GM19452 (cell line): Measurements from ENCODE around the gene FAM131B.
"Not testable (repeated sequence)": the region's sequence is repeated elsewhere in the genome, so short reads cannot be mapped to it uniquely, and the experiment has no call there.

Source experiments
- ATAC-seq: cut with Tn5 transposase; IDR thresholded peaks from one replicate; pipeline ENCODE4 v1.9.1; 2021; ENCODE audit not compliant: unreplicated experiment

The FAM131B gene

DNA sequence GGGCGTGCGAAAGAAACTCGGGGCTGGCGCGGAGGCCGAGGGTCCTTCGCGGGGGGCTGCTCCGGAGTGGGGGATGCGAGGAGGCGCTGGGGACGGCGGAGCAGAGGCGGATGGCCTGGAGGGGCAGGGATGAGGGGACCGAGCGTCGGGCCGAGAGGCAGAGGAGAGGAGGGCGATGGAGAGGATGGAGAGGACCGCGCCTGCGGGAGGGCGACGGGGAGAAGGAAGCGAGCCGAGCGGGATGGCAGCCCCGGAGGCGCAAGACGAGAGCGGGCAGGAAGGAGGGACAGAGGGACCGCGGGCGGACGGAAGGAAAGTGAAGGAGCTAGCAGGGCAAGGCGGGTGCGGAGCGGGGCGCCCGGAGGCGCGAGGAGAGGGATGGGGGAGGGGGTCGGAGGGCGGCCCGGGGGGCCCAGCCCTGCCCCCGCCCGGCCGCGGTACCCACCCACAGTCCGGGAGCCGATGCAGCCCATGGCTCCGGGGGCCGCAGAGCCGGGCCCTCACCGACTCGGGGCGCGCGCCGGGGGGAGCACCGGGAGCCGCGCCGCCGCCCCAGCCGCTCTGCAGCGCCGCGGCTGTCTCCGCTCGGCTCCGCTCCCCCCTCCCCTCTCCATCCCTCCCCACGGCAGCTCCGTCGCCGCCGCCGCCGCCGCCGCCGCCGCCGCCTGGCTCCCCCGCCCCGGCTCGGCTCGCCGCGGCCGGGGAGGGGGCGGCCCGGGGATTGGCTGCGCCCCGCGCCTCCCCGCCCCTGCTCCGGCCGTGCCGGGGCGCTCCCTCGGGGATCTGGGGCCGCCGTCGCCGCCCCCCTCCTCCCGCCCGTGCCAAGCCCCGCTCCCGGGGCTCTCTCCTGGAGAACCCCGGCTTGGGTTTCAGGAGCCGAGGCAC lies at the start of gene FAM131B:
Gene FAM131B (minus strand): TSS at position 583 of the 885 bp plus-strand sequence. CDS start 110 bp downstream, at position 473.
- peak; percentile 57 for ATAC-seq

DNA sequence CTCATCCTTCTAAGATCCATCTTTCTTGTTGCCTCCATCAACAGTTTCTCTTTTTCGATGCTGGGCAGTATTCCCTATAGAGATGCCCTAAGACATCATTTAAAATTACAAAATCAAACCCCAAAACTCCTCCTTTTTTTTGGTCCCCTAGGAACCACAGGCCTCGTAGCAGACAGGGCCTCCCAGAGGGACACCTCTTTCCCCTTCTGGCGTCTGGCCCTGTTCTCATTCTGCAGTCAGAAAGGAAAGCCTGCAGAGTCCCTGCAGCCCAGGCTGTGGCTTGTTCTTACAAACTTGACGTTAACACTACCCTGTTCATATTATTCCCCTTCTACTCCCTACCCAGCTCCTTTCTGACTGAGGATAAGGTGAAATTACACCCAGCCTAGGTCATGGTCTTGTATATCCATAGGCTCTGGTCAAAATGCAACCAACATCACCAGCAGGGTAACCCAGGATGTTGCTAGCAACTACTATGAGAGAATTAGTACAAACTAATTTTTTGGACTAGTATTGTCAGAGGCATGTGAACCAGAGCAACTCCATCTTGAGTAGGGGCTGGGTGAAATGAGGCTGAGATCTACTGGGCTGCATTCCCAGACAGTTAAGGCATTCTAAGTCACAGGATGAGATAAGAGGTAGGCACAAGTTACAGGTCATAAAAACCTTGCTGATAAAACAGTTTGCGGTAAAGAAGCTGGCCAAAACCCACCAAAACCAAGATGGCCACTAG lies 49.6 kb upstream of the FAM131B start:
- no peak for ATAC-seq

DNA sequence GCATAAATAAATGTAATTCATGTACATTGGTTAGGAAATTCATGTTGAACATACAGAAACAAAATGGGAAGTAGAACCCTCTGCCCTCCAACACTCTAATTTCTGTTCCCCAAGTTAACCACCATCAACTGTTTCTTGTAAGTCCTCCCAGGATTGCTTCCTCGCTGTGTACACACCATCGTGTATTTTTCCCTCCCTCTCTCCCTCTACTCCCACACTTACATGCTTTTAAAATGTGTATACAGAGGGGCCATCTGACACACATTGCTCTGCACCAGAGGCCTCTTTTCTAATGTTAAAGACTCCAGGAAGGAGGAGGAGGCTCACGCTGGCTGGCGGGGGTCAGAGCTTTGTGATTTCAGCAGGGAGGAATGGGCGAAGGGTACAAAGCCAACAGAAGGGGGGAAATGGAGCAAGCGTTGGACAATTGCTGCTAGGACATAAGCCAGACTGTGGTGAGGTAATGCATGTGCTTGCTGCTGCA lies 48.0 kb upstream of the FAM131B start:
- ATAC-seq: no peak

DNA sequence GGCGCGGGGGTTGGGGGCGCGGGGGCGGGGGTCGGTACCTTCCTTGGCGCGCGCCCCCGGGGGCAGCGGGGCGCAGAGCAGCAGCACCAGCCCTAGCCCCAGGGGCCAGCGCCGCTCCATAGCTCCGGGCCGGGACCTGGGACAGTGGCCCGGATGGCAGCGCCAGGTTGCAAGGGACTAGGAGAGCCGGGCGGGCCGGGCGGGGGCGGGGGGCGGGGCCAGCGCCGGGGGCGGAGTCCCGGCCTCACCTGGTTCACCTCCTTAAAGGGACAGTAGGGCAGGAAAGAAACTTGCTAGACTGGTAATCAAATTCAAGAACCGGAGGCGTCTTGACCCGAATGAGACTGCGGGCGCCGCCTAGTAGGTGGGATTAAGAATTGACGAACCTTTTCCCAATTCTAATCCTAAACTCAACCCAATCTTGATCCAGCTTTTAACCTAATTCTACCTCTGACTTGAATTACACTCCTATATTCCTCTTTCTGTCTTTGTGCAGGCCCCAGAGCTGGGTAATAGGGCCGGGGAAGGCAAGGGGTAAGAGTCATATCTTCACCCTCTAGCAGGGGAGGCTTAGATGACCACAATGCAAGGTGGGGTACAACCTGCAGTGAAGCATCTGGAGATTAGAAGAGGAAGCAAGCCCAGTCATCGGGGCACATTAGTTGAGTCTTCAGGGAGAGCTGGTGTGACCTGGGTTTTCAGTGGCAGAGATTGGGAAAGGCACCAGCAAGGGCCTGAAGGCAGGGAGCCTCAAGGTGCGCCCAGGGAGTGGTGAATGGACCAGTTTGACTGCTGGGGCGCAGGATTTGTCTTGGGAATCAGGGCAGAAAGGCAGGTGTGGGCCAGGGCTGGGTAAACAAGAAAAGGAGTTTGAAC lies 46.4 kb upstream of the FAM131B start, which contains the start of gene EPHA1:
Gene EPHA1 (minus strand): TSS at position 171 of the 876 bp plus-strand sequence. CDS start 51 bp downstream, at position 120.
- no peak for ATAC-seq

DNA sequence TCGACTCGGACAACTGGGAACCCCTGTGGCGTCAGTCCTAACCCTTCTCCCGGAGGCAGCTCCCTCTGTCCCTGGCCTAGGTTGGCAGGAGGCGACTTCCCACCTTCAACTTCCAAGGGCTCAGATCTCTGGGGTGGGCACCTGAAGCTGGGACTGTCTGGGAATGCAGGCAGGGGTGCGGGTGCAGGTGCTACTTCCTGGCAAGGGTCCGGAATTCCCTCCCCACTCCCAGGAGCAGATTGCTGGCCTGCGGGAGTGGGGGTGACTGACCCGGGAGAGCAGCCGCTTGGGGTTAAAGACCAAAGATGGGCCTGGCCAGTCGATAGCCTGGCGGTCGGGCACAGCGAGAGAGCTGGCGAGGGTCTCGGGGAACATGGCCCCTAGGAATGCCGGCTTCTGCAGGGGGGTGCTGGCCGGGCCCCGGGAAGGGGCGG lies 45.8 kb upstream of the FAM131B start:
- no peak for ATAC-seq

DNA sequence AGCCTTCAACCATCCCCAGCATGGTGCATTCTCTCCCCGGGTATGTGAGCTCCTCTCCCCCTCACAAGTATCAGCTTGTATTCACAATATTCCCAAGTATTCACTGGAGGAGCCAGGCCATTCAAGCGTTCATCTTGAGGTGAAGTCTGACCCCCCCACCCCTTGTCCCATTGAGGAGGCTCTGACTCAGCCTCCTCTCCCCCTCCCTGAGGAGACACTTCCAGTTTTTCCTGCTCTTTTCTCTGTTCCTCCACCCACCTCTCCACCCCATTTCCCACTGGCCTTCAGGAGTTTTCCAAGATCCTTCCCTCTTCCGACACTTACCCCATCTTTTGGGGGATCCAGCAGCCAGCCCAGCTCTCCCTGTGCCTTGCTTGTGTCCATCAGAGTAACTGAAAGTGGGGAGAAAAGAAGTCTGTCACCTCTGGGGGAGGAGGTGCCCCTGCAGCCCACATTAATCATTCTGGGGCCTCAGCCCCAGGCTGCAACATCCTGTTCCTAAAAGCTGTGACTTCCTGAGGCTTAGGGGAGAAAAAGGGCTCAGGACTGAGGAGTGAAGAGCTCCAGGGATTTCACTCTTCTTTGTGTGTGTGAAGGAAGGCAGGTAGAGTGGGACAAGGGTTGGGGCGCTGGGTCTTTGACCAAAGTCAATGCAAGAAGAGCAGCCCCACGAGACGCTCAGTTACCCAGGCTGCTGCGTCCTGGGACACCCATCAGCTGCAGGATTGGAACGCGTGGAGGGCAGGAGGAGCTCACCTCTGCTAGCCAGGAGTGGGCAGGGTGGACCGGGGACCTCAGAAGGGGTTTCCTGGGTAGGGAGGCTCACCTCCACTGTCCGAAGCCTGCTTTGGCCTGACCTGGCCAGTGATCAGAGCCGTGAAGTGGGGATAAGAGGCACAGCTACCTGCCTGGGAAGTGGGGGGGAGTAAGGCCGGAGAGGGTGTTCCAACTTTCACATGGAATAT lies 45.1 kb upstream of the FAM131B start:
- ATAC-seq: no peak

DNA sequence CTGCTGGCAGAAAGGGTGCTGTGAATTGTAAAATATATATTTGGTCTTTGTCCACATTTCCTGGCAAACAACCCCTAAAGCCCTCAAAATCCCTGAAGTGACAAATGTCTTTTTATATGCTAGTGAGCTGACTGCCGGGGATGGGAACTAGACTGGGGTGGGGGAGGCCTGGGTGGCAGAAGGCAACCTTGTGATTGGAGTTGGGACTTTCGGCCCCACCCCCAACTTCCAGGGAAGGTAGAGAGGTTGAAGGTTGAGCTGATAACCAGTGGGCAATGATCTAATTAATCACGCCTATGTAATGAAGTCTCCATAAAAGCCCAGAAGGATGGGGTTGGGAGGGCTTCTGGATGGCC lies 43.5 kb upstream of the FAM131B start:
- no peak for ATAC-seq

DNA sequence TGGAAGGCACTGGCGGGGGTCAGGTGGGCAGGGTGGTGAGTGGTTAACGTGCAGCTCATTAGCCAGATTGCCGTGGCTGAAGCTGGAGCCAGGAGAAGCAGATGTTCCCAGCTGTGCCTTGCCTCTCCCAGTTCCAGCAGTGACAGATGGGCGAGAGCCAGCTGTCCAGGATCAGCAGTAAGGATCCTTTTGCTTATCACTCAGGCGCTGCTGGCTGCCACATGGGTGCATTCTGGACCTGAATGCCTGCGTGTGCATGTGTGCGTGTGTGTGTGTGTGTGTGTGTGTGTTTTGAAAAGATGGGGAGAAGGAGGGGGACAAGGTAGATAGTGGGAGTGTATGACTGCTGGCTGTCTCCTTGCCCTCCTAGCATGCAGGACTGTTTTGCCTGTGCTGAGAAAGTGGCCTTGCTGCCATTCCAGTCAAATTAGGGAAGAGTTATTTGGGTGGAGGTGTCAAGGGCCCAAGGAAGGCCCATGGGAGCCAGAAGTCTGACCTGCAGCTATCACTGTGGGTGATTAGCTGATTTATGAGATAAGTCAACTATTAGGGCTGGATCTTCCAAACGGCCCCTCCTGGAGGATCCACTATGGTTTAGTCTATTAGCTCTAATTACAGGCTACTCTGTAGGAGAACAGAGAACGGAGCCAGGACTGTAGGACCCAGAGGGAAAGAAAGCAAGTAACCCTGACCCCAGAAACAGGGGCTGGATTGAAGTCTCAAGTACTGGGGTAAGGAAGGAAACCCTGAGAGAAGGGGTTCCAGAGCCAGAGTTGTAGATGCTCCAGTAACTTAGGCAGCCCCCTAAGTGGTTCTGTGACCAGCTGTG lies 42.9 kb upstream of the FAM131B start:
- ATAC-seq: no peak

DNA sequence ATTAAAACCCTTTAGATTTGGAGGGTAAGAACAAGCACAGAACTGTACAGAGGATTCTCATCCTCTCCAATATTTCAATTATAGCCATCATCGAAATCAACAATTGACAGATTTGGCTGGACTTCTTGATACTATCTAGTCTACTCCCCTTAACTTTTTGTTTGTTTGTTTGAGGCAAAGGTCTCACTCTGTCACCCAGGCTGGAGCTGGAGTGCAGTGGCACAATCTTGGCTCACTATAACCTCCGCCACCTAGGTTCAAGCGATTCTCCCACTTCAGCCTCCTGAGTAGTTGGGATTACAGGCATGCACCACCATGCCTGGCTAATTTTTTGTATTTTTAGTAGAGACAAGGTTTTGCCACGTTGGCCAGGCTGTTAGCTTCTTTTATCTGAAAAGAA lies 39.7 kb upstream of the FAM131B start:
- ATAC-seq: not testable (repeated sequence)

DNA sequence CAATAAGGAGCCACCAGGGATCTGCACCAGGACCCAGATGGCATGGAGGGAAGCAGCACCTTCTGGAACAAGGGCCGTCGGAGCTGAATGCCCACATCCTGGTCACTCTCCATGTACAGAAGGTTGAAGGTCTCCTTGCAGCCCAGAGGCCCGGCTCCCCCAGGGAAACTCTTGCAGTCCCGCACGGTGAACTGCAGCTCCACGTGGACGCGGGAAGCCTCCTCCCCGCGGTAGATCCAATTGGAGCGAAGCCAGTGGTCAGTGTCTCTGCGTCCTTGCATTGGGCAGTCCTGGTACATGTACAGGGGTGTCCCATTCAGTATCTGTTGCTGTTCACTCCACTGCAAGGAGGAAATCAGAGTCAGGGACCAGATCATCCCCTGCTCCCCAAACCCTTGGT lies 38.8 kb upstream of the FAM131B start:
- ATAC-seq: no peak

DNA sequence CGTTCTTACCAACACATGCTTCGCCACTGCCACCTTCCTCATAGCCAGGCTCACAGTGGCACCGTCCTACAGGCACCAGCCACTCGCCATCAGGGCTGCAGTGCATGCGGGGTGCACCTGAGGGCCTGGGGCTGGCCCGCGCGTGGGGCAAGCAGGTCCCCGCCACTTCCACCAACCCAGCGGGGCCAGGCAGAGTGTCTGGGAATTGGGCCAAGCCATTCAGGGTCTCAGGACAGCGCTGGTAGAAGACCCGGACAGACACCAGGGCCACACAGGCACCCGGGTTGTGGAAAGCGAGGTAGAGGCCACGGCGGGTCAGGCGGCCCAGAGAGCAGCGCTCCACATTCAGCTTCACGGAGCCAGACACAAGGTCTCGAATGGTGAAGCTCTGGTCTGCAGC lies 37.1 kb upstream of the FAM131B start:
- ATAC-seq: no peak

DNA sequence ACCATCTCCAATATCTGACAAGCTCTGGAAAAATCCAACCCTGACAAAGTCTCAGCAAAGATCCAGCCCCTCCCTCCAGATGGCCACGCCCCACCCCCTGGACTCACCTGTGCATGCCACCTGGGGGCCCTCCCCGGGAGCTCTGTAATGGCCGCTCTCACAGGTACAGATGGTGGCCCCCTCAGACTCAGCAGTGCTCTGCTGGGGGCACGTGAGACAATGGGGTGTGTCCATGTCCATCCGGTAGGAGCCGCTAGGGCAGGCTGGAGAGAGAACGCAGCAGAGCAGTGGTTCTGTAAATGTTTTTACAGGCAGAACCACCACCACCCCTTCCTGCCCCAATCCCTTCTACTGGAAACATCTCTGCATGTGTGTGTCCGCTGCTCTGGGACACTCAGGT lies 36.6 kb upstream of the FAM131B start:
- ATAC-seq: no peak

DNA sequence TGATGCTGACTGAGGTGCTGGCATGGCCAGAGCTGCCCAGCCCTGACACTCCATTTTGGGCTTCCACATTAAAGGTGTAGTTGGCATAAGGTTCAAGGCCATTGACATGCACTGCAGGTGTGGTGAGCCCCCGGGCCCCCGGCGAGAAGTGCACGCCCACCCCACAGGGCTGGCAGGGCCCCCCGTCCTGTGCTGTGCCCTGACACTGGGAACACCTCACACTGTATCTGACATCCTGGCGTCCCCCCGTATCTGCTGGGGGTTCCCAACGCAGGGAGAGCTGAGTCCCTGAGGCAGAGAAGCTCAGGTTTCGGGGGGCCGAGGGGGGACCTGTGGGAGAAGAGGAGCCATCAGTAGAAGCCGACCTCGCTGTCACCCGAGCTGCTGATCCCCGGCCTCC lies 36.1 kb upstream of the FAM131B start:
- ATAC-seq: no peak

DNA sequence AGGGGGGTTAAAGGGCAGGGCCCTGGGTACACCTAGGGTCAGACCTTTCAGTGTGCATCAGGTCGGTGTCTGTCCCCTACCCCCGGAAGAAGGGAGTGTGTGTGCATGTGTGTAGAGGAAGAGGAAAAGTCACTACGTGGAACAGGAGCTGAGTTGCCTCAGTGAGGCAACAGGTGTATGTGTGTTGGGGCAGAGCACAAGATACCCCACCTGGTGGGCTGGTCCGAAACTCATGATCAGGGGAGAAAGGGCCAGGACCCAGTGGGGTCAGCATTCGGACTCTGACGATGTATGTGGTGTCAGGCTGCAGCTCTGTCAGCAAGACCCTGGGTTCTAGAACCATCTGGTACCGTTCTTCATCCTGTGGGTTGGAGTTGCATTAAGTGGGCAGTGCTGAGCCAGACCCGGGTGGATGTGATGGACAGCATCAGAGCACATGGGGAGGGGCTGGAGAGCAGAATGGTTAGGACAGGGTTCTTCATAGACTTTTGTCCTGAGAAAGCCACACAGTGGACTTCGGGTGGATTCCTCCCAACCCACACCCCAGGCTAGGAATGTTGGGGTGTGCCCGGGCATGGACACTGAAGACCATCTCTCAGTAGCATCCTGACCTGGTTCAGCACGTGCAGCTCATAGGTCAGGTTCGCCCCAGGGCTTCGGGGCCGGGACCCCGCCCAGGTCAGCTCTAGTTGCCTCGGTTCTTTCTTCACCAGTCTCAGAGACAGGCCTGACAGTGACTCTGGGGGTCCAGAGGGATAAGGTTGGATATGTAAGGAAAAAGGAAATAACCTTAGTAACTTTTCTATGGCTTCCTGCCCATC lies 35.4 kb upstream of the FAM131B start:
- ATAC-seq: no peak

DNA sequence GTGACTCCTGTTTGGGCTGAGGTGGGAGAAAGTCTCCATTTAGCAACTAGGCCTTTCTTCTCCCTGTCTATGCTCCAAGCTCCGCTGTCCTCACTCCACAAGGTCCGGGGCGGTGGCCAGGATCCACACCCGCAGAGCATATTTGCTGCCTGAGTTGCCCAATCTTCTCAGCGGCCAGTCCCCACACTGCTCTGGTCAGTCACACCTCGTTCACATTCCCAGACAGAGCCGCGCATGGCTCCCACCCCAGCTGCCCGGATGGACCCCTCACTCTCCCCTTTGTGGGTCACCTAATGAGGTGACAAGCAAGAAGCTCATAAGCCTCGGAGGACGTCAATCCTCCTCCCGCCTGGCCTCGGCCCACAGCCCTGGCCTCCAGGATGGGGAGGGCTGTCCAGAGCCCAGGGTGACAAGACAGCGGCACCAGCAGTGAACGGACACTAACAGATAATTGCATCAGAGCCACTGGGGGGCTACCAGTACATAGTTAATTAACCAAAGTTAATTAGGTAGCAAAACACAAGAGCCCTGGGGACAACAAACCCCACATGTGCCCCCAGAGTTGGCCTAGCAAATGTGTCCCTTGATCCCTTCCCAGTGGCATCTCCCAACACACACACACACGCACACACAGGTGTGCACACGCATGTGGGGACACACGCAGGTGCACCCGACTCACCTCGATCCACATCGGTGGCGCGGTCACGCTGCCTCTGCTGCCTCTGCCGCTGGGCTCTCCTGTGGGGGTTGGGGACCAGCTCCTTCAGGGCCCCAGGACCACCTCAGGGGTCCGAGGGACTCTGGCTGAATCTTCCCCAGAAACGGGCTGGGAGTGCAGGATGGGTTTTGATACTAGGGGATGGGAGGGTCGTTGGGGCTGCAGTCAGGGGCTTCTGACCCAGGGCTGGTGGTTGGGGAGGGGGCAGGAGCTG lies 34.4 kb upstream of the FAM131B start:
- ATAC-seq: no peak

DNA sequence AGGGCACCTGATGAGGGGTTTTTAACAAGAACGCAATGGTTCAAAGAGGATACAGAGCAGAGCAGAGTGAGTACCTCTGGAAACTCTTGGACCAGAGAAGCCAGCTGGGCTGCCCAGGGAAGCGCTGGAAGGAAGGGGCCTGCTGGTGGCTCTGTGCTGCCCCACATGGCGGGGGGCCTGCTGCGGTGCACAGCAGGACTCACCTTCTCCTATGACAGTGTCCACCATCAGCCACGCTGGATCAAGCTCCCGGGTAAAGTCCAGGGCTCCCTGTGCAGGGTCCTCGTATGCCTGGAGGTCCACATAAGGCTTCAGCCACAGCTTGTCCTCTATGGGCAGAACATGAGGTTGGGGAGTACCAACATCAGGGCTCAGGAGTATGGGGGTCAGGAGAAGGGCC lies 33.7 kb upstream of the FAM131B start:
- ATAC-seq: no peak
